HG03442 (cell line): ENCODE results near the gene MED15.
"Not testable (repeated sequence)": the region's sequence is repeated elsewhere in the genome, so short reads cannot be mapped to it uniquely, and the experiment has no call there.

Experiments
- ATAC-seq: cut with Tn5 transposase; IDR thresholded peaks from one replicate; pipeline ENCODE4 v1.9.1; 2021; ENCODE audit warnings: mild to moderate bottlenecking, moderate library complexity; ENCODE audit not compliant: unreplicated experiment

Gene MED15

GRCh38 chr22:20508067-20508755, 801 bp downstream of the MED15 start:
- ATAC-seq: not testable (repeated sequence)

GRCh38 chr22:20508815-20509271, 1.4 kb downstream of the MED15 start:
- no peak for ATAC-seq

GRCh38 chr22:20509344-20510047, 2.1 kb downstream of the MED15 start:
- no peak for ATAC-seq

- no peak for ATAC-seq
These were observed 3.6 kb downstream of the MED15 start for GRCh38 chr22:20510811-20511577.

- ATAC-seq: no peak
These were observed 4.3 kb downstream of the MED15 start for GRCh38 chr22:20511578-20512229.

- ATAC-seq: no peak
These were observed 7.4 kb downstream of the MED15 start for GRCh38 chr22:20514658-20515406.

GRCh38 chr22:20516399-20516798, 9.0 kb downstream of the MED15 start:
- ATAC-seq: no peak

- no peak for ATAC-seq
These were observed 10.0 kb downstream of the MED15 start for GRCh38 chr22:20517422-20517821.

GRCh38 chr22:20517841-20518592, 10.6 kb downstream of the MED15 start:
- ATAC-seq: no peak

- no peak for ATAC-seq
These were observed 12.1 kb downstream of the MED15 start for GRCh38 chr22:20519558-20519957.

- no peak for ATAC-seq
These were observed 12.7 kb downstream of the MED15 start for GRCh38 chr22:20520093-20520511.

- no peak for ATAC-seq
These were observed 15.0 kb downstream of the MED15 start for GRCh38 chr22:20522134-20523004.

GRCh38 chr22:20523086-20523983, 15.9 kb downstream of the MED15 start:
- ATAC-seq: no peak

- ATAC-seq: no peak
These were observed 16.6 kb downstream of the MED15 start for GRCh38 chr22:20524004-20524481.

- no peak for ATAC-seq
These were observed 17.6 kb downstream of the MED15 start for GRCh38 chr22:20525048-20525447.

- no peak for ATAC-seq
These were observed 18.9 kb downstream of the MED15 start for GRCh38 chr22:20526305-20526627.

GRCh38 chr22:20526628-20527355, 19.4 kb downstream of the MED15 start:
- no peak for ATAC-seq
